K562 (cell line): Measurements from ENCODE around the gene ATP23. TPM values are rescaled to one million over a fixed set of nuclear protein-coding genes. Genes with fewer than 3 reads are reported as not detected.

Experiments
- ARNT ChIP-seq, 2 experiments: fragments of 450-650 bp; IDR thresholded peaks; 2 replicates each; pipeline ENCODE4 v1.6.1; 2016; ENCODE audit warnings: mild to moderate bottlenecking in 1 of 2
- DMBX1 ChIP-seq: fragments of 250-450 bp; sonication (Bioruptor Pico); IDR thresholded peaks from 2 replicates; pipeline ENCODE4 v1.8.0; 2022; ENCODE audit warnings: inconsistent platforms, mild to moderate bottlenecking, moderate library complexity, borderline replicate concordance
- EHMT2 ChIP-seq: fragments of 450-650 bp; IDR thresholded peaks from 2 replicates; pipeline ENCODE4 v1.6.1; 2018; ENCODE audit warnings: antibody characterized with exemption
- FOXM1 ChIP-seq, 2 experiments: fragments of 450-650 bp in 1 of 2; sonication (generic) in 1 of 2; formaldehyde crosslinking in 1 of 2; IDR thresholded peaks; 2 replicates each; pipeline versions ENCODE4 v1.6.1 to v1.9.0; 2017 to 2022; ENCODE audit warnings: low read depth in 2 of 2, mild to moderate bottlenecking in 2 of 2, missing genetic modification reagents in 1 of 2, moderate library complexity in 1 of 2
- GATAD2A ChIP-seq: fragments of 450-650 bp; IDR thresholded peaks from 2 replicates; pipeline ENCODE4 v1.6.1; 2017
- HMGN3 ChIP-seq: IDR thresholded peaks from 2 replicates; pipeline ENCODE4 v1.6.1; 2011; ENCODE audit warnings: borderline replicate concordance, low read depth, mild to moderate bottlenecking, mixed read lengths, low read length; ENCODE audit not compliant: insufficient read length; ENCODE audit errors: extremely low read depth
- KLF10 ChIP-seq: fragments of 250-450 bp; sonication (Bioruptor Pico); IDR thresholded peaks from 2 replicates; pipeline ENCODE4 v1.6.1; 2021; ENCODE audit warnings: matching md5 sums
- MYNN ChIP-seq, 2 experiments: sonication (generic); formaldehyde crosslinking in 1 of 2; IDR thresholded peaks; 2 replicates each; pipeline versions ENCODE4 v1.5.0 to v1.6.1; 2016 to 2020; ENCODE audit warnings: antibody characterized with exemption in 1 of 2, missing genetic modification reagents in 1 of 2
- NR2F6 ChIP-seq: fragments of 450-650 bp; formaldehyde crosslinking; IDR thresholded peaks from 2 replicates; pipeline ENCODE4 v1.4.0; 2020; ENCODE audit warnings: mild to moderate bottlenecking
- PRMT5 ChIP-seq: sonication (generic); formaldehyde crosslinking; IDR thresholded peaks from 2 replicates; pipeline ENCODE4 v1.5.0; 2020; ENCODE audit warnings: missing genetic modification reagents
- PRPF4 ChIP-seq: fragments of 200-400 bp; formaldehyde crosslinking; IDR thresholded peaks from one replicate; pipeline ENCODE4 v1.6.1; 2017; ENCODE audit warnings: low read length, low read depth, mild to moderate bottlenecking; ENCODE audit not compliant: insufficient read depth, poor library complexity, severe bottlenecking
- TAL1 ChIP-seq: fragments of 450-650 bp; IDR thresholded peaks from 2 replicates; pipeline ENCODE4 v1.6.1; 2016; ENCODE audit warnings: mild to moderate bottlenecking
- XRCC5 ChIP-seq: fragments of 200-400 bp; formaldehyde crosslinking; IDR thresholded peaks from 2 replicates; pipeline ENCODE4 v1.6.1; 2017; ENCODE audit warnings: low read depth, mild to moderate bottlenecking, low read length
- ZNF143 ChIP-seq: sonication (generic); formaldehyde crosslinking; IDR thresholded peaks from 2 replicates; pipeline ENCODE4 v1.9.0; 2022; ENCODE audit warnings: mild to moderate bottlenecking, missing genetic modification reagents
- ZNF175 ChIP-seq: fragments of 200-800 bp; sonication (Bioruptor generic); IDR thresholded peaks from 2 replicates; pipeline ENCODE4 v1.6.1; 2016; ENCODE audit warnings: low read depth, mild to moderate bottlenecking, missing genetic modification characterization, missing compliant biosample characterization
- ZNF699 ChIP-seq: fragments of 250-450 bp; sonication (Bioruptor Pico); IDR thresholded peaks from 2 replicates; pipeline ENCODE4 v1.8.0; 2021; ENCODE audit warnings: mild to moderate bottlenecking, moderate library complexity; ENCODE audit not compliant: insufficient replicate concordance
- ZNF830 ChIP-seq: fragments of 250-450 bp; sonication (Bioruptor Pico); IDR thresholded peaks from 2 replicates; pipeline ENCODE4 v1.5.0; 2021; ENCODE audit warnings: mild to moderate bottlenecking
- polyA plus RNA-seq, 8 experiments: library from polyadenylated mRNA; depleted of rRNA in 4 of 8; stranded (reverse) in 5 of 8; unstranded in 3 of 8; fragments of >200 nt; fragmentation: Nextera tagmentation in 2 of 8; fragmentation: Illumina TruSeq in 1 of 8; extraction: Ambion mirVana in 2 of 8; extraction: Trizol in 1 of 8; gene quantifications; 2 replicates each; pipeline versions ENCODE4 v1.2.1 to v1.2.3, GENCODE V29; 2011 to 2014; ENCODE audit warnings: inconsistent platforms in 1 of 8, missing spikeins in 1 of 8
- total RNA-seq, 7 experiments: library from RNA; depleted of rRNA in 6 of 7; stranded (reverse); fragments of >200 nt in 6 of 7; fragmentation: Illumina TruSeq in 2 of 7; extraction: Trizol in 2 of 7; gene quantifications; 2 replicates each; pipeline versions ENCODE4 v1.2.1 to v1.2.3, GENCODE V29; 2011 to 2021; ENCODE audit warnings: low replicate concordance in 1 of 7
- TF ChIP-seq, protein P1 (sequence below): sonication (generic); formaldehyde crosslinking; IDR thresholded peaks from 2 replicates; pipeline ENCODE4 v1.8.1; 2023; ENCODE audit warnings: mild to moderate bottlenecking, missing genetic modification reagents, moderate library complexity
- TF ChIP-seq, protein P2 (sequence below): fragments of 450-650 bp; IDR thresholded peaks from 2 replicates; pipeline ENCODE4 v1.6.1; 2016
- TF ChIP-seq, protein P3 (sequence below), 2 experiments: IDR thresholded peaks; 2 replicates each; pipeline ENCODE4 v1.6.1; 2012; ENCODE audit warnings: improper control_type of control experiment in 2 of 2, low read depth in 2 of 2, low read length in 2 of 2, borderline replicate concordance in 1 of 2
- TF ChIP-seq, protein P4 (sequence below): fragments of 450-650 bp; formaldehyde crosslinking; IDR thresholded peaks from 2 replicates; pipeline ENCODE4 v1.4.0; 2020; ENCODE audit warnings: mild to moderate bottlenecking, moderate library complexity

ATP23 gene
- total and polyA plus RNA-seq, 9 of the 15 experiments (the other 6 are each of a cell fraction or from before 2014, with no cell fraction given), result 8.3 to 53.7 (median 28.5) TPM

DNA sequence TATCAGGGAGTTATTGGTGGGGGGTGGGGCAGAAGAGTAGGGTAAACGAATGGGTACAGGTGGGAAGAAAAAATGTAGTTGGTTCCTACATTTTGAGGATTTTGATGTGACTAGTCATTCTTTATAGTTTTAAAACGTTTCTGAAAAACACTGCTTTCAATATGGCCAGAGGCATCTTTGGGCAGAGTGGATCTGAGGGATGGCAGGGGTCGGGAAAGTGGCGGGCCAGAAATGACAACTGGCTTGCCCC lies 527 bp upstream of the ATP23 start (continued):
- TF ChIP-seq, protein P1, sequence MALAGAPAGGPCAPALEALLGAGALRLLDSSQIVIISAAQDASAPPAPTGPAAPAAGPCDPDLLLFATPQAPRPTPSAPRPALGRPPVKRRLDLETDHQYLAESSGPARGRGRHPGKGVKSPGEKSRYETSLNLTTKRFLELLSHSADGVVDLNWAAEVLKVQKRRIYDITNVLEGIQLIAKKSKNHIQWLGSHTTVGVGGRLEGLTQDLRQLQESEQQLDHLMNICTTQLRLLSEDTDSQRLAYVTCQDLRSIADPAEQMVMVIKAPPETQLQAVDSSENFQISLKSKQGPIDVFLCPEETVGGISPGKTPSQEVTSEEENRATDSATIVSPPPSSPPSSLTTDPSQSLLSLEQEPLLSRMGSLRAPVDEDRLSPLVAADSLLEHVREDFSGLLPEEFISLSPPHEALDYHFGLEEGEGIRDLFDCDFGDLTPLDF, result no peak
- TF ChIP-seq, protein P2, sequence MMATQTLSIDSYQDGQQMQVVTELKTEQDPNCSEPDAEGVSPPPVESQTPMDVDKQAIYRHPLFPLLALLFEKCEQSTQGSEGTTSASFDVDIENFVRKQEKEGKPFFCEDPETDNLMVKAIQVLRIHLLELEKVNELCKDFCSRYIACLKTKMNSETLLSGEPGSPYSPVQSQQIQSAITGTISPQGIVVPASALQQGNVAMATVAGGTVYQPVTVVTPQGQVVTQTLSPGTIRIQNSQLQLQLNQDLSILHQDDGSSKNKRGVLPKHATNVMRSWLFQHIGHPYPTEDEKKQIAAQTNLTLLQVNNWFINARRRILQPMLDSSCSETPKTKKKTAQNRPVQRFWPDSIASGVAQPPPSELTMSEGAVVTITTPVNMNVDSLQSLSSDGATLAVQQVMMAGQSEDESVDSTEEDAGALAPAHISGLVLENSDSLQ, result peak; percentile 59; the same call in 1 of the 2 replicates
- TF ChIP-seq GATAD2A (0 out of 2 replicates have a peak, but pooled peaks have one; percentile 14), XRCC5 (0 out of 2 replicates have a peak, but pooled peaks have one; percentile 21), TAL1 (peak; percentile 19; the same call in 1 of the 2 replicates), NR2F6 (CRISPR knock-in tag) (no peak), FOXM1 (IDR thresholded peaks at IDR 0.05; ENCODE audit: low read depth) (peak; percentile 30; the same call in 1 of the 2 replicates), FOXM1 (CRISPR knock-in tag; IDR thresholded peaks at IDR 0.05; ENCODE audit: low read depth) (no peak), ZNF143 (CRISPR knock-in tag) (no peak), EHMT2 (0 out of 2 replicates have a peak, but pooled peaks have one; percentile 32), PRMT5 (no peak), ZNF175 (CRISPR knock-in tag) (no peak; the same call in 1 of the 2 replicates), MYNN (IDR thresholded peaks at IDR 0.05) (no peak), MYNN (CRISPR knock-in tag; IDR thresholded peaks at IDR 0.05) (no peak), ZNF699 (no peak), DMBX1 (no peak), ARNT (IDR thresholded peaks at IDR 0.05) (peak in 1 of 2 experiments; percentile 64; a peak in 1 of 4 replicates), ZNF830 (CRISPR knock-in tag) (no peak), HMGN3 (no peak), PRPF4 (no peak), KLF10 (CRISPR knock-in tag) (no peak)
- TF ChIP-seq, protein P3, sequence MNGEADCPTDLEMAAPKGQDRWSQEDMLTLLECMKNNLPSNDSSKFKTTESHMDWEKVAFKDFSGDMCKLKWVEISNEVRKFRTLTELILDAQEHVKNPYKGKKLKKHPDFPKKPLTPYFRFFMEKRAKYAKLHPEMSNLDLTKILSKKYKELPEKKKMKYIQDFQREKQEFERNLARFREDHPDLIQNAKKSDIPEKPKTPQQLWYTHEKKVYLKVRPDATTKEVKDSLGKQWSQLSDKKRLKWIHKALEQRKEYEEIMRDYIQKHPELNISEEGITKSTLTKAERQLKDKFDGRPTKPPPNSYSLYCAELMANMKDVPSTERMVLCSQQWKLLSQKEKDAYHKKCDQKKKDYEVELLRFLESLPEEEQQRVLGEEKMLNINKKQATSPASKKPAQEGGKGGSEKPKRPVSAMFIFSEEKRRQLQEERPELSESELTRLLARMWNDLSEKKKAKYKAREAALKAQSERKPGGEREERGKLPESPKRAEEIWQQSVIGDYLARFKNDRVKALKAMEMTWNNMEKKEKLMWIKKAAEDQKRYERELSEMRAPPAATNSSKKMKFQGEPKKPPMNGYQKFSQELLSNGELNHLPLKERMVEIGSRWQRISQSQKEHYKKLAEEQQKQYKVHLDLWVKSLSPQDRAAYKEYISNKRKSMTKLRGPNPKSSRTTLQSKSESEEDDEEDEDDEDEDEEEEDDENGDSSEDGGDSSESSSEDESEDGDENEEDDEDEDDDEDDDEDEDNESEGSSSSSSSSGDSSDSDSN (IDR thresholded peaks at IDR 0.05; ENCODE audit: borderline replicate concordance in 1 of 2, low read depth in 2 of 2, low read length in 2 of 2), result 0 out of 4 replicates have a peak, but pooled peaks of 1 of the 2 experiments have one; percentile 25
- TF ChIP-seq, protein P4, sequence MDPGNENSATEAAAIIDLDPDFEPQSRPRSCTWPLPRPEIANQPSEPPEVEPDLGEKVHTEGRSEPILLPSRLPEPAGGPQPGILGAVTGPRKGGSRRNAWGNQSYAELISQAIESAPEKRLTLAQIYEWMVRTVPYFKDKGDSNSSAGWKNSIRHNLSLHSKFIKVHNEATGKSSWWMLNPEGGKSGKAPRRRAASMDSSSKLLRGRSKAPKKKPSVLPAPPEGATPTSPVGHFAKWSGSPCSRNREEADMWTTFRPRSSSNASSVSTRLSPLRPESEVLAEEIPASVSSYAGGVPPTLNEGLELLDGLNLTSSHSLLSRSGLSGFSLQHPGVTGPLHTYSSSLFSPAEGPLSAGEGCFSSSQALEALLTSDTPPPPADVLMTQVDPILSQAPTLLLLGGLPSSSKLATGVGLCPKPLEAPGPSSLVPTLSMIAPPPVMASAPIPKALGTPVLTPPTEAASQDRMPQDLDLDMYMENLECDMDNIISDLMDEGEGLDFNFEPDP, result no peak
